Endothelial cell (in vitro differentiated cells): Measurements from ENCODE around the gene VOPP1. TPM values are rescaled to one million over a fixed set of nuclear protein-coding genes. Genes with fewer than 3 reads are reported as not detected.

Source experiments
- DNase-seq: peaks from one replicate; pipeline ENCODE4 v3.0.0; 2021; ENCODE audit warnings: low spot score
- H3K27ac Mint-ChIP-seq: one replicate; pipeline ENCODE4 v1.8.0; 2021; ENCODE audit warnings: mixed read lengths, inconsistent platforms; ENCODE audit not compliant: unreplicated experiment
- H3K27me3 Mint-ChIP-seq: one replicate; pipeline ENCODE4 v1.8.0; 2021; ENCODE audit warnings: mild to moderate bottlenecking, moderate library complexity, mixed read lengths, inconsistent platforms; ENCODE audit not compliant: unreplicated experiment
- H3K36me3 Mint-ChIP-seq: one replicate; pipeline ENCODE4 v1.8.0; 2021; ENCODE audit warnings: mild to moderate bottlenecking, low read depth, mixed read lengths, inconsistent platforms; ENCODE audit not compliant: unreplicated experiment
- H3K4me1 Mint-ChIP-seq: one replicate; pipeline ENCODE4 v1.8.0; 2021; ENCODE audit warnings: mild to moderate bottlenecking, mixed read lengths, inconsistent platforms; ENCODE audit not compliant: unreplicated experiment
- H3K4me3 Mint-ChIP-seq: one replicate; pipeline ENCODE4 v1.8.0; 2021; ENCODE audit warnings: mild to moderate bottlenecking, mixed read lengths, inconsistent platforms; ENCODE audit not compliant: unreplicated experiment
- H3K9me3 Mint-ChIP-seq: one replicate; pipeline ENCODE4 v1.8.0; 2021; ENCODE audit warnings: mixed read lengths, inconsistent platforms; ENCODE audit not compliant: unreplicated experiment
- CTCF ChIP-seq: fragments of 200-600 bp; sonication (generic); IDR thresholded peaks from one replicate; pipeline ENCODE4 v1.5.0; 2021; ENCODE audit warnings: antibody characterized with exemption; ENCODE audit not compliant: unreplicated experiment
- total RNA-seq: library from RNA; stranded (reverse); fragmentation: NEBNext Ultra II Directional; extraction: Animal tissue kit (Norgen Biotek cat#: 25700); gene quantifications from one replicate; pipeline ENCODE4 v1.2.1, GENCODE V29; 2021; ENCODE audit not compliant: unreplicated experiment

VOPP1 gene
- total RNA-seq, 1 donor from 2014 or later = 54.2 TPM

- H3K4me3 Mint-ChIP-seq = no peak overlapping the region
- no peaks in the 10 kb centered on the region for H3K4me1 Mint-ChIP-seq
- H3K9me3 Mint-ChIP-seq = no peaks in the 10 kb centered on the region
- peaks cover 4% of the 10 kb centered on the region for H3K27me3 Mint-ChIP-seq
- TF ChIP-seq CTCF = no peak
- H3K36me3 Mint-ChIP-seq = peaks cover 14% of the 10 kb centered on the region
- no peak for DNase-seq
- H3K27ac Mint-ChIP-seq = no peak overlapping the region
Observed at GRCh38 chr7:55485501-55486191, 86.7 kb downstream of the VOPP1 start.

DNA sequence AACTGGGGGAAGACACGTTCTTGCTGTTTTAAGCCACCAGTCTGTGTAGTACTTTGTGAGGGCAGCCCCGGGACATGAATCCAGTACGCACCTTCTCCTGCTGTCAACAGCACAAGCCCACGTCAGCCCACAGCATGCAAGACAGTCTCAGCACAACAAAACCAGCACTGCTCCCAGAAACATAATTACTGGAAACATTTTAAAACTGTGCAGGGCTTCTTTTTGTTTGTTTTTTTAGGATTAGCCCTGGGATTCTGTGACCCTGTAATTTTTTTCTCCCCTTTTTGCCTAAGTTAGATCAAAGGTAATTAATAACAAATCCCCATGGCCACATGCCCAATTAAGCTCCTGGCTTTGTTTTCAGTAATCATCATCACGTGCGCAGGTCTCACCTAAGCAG lies 87.5 kb downstream of the VOPP1 start:
- no peak overlapping the region for H3K27ac Mint-ChIP-seq
- no peak for TF ChIP-seq CTCF
- peaks cover 11% of the 10 kb centered on the region for H3K36me3 Mint-ChIP-seq
- no peak for DNase-seq
- no peaks in the 10 kb centered on the region for H3K9me3 Mint-ChIP-seq
- no peaks in the 10 kb centered on the region for H3K4me1 Mint-ChIP-seq
- peak overlapping the region; percentile 13 for H3K4me3 Mint-ChIP-seq
- H3K27me3 Mint-ChIP-seq = peaks cover 2% of the 10 kb centered on the region

GRCh38 chr7:55484241-55484640 lies 88.1 kb downstream of the VOPP1 start:
- Mint-ChIP-seq H3K27ac (no peak overlapping the region), H3K4me3 (no peak overlapping the region), H3K9me3 (no peaks in the 10 kb centered on the region), H3K36me3 (peaks cover 7% of the 10 kb centered on the region), H3K4me1 (no peaks in the 10 kb centered on the region), H3K27me3 (peaks cover 2% of the 10 kb centered on the region)
- DNase-seq = no peak
- no peak for TF ChIP-seq CTCF

DNA sequence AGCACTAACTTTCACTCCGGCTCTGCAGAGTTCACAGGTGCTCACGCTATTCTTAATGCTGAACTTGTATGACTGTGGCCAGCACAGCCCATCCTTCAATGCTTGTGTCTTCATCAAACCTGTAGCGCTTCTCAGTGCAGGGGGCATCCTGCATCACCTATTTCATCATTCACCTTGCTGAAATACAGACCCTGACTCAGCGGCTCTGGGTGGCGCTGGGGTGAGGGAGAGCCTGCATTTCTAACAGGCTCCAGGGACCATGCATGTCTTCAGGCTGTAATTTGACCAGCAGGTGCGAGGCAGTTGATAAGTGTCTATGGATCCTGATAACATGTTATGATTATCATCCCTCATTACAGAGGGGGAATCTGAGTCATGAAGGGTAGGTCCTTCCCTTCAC lies 89.3 kb downstream of the VOPP1 start:
- Mint-ChIP-seq H3K27ac (no peak overlapping the region), H3K36me3 (peaks cover 7% of the 10 kb centered on the region), H3K4me3 (no peak overlapping the region), H3K9me3 (no peaks in the 10 kb centered on the region), H3K4me1 (no peaks in the 10 kb centered on the region), H3K27me3 (peaks cover 2% of the 10 kb centered on the region)
- DNase-seq = no peak
- no peak for TF ChIP-seq CTCF

DNA sequence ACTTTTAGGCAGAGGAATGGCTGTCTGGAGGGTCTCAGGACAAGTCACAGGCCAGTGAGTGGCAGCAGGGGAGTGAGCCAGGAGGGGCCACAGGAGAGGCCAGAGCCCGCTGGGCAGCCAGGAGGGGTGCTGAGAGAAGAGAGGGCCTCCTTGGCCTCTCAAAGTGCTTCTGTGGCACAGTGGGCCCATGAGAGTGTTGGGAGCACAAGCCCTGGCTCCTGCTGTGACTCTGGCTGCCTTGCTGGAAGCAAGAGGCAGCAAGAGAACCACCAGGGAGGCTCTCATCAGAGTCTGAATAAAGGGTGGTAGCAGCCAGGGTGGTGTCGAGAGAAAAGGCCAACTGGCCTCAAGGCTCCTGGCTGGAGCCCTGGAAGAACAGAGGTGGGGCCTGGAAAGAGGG lies 91.1 kb downstream of the VOPP1 start:
- Mint-ChIP-seq H3K27ac (no peak overlapping the region), H3K4me1 (no peaks in the 10 kb centered on the region), H3K27me3 (peaks cover 2% of the 10 kb centered on the region), H3K9me3 (no peaks in the 10 kb centered on the region), H3K4me3 (no peak overlapping the region), H3K36me3 (peaks cover 5% of the 10 kb centered on the region)
- no peak for TF ChIP-seq CTCF
- no peak for DNase-seq
